Occipital lobe (tissue), 2 donors: Measurements from ENCODE around the gene LCE6A. TPM values are rescaled to one million over a fixed set of nuclear protein-coding genes. Genes with fewer than 3 reads are reported as not detected.
A peak's percentile ranks its signal among the peaks of the same experiment; 100 is the strongest.

ENCODE experiments used
- DNase-seq: peaks from one replicate; lab custom pipeline; 2025; lab: John Stamatoyannopoulos, UW
- total RNA-seq: library from RNA; depleted of rRNA; stranded (reverse); fragments of >200 nt; gene quantifications from one replicate; pipeline ENCODE4 v1.2.3, GENCODE V29; 2014

Gene LCE6A, protein sequence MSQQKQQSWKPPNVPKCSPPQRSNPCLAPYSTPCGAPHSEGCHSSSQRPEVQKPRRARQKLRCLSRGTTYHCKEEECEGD
- not detected for total RNA-seq

DNA sequence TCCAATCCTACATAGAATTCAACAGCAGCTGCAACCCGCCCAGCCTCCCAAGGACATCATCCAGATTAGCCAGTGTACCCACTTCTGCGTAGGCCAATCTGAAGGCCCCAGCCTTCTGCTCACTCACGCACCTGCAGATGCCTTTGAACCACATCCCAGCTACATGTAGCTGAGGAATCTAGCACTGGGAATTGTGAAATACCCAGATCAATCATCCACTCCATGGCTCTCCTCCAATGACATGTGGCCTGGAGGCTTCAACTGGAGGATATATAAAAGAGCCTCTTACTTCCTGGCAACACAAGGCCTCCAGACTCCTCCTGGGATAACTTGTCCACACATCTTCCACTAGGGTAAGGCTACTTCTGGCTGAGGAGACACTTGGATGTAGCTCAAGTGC lies at the start of gene LCE6A:
Gene LCE6A (plus strand): TSS at position 301 of the 400 bp plus-strand sequence. CDS start 665 bp downstream, outside the sequence.
- DNase-seq, result no peak

DNA sequence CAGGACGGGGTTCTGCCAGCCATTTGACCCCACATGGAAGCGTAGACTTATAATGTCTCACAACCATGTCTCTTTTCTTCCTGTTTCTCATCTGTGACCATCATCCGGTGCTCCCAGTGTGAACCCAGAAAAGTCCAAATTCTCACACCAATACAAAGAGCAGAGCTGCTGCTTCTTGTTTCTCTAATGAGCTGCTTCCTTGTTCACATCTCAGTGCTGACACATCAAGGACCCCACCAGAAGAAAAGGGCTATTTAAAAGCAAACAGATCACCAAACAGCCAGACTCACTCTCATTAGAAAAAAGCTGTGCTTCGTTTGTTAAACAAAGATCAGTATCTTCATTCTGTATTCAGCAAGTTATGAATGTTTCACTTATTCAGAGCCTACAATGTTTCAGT lies 47.0 kb upstream of the LCE6A start:
- no peak for DNase-seq

DNA sequence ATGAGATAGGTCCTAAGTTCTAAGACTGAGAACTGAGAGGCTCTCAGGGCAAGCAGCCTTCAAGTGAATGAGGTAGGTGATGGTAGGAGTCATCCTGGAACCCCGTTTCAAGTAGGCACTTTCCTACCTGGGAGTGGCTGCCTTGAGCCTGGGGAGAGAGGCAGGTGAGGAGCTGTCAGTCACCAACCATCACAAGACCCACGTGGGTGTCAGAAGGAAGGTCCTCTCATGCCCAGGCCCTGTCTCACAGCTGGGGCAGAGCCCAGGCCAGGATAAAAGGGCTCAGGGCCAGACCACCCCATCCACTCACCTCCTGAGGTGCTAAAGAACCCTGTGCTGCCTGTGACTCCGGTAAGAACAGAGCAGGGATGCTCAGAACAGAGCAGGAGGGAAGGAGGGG lies 46.2 kb upstream of the LCE6A start, which contains the start of gene LCE1D:
Gene LCE1D (plus strand): TSS at position 301 of the 400 bp plus-strand sequence. CDS start 1,074 bp downstream, outside the sequence.
- DNase-seq, result no peak

DNA sequence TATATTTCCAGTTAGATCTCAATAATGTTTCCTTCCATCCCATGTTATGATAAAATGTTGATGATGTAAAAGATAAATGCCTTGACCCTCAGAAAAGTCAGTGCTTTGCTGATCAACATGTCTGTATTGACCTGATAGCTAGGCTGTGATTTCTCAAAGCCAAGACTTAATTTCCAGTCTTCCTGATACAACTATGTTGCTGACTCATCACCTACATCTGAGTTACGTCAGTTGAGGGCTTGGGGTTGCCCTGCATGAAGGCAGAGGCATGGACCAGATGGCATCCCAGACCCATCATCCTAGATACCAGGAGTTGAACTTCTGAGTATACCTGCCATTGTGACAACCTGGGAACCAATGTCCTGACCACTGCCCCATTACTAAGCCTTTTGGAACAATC lies 41.3 kb upstream of the LCE6A start:
- DNase-seq, result no peak

DNA sequence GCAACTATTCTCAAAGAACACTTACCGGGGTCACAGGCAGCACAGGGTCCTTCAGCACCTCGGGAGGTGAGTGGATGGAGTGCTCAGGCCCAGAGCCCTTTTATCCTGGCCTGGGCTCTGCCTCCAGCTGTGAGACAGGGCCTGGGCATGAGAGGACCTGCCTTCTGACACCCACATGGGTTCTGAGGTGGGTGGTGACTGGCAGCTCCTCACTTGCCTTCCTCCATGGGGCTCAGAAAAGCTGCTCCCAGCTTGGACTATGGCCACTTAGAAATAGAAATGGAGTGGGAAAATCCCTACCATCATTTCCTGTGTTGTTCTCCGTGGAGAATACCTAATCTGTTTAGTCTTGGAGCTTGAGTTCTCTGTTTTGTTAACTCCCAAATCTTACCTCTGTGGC lies 36.1 kb upstream of the LCE6A start, which contains the start of gene LCE1C:
Gene LCE1C (minus strand): TSS at position 76 of the 400 bp plus-strand sequence. CDS start 1,173 bp downstream, outside the sequence.
- DNase-seq, result no peak

DNA sequence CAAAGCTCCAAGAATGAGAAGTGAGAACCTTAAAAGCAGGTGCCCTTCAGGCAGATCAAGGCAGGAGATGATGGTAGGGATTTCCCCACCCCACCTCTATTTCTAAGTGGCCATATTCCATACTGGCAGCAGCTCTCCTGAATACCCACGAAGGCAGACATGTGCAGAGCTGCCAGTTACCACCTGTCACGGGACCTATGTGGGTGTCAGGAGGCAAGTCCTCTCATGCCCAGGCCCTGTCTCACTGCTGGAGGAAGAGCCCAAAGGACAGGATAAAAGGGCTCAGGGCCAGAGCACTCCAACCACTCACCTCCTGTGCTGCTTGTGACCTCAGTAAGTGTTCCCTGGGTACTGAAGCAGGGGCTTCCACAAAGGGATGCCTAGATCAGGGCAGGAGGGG lies 31.6 kb upstream of the LCE6A start:
- DNase-seq, result no peak

DNA sequence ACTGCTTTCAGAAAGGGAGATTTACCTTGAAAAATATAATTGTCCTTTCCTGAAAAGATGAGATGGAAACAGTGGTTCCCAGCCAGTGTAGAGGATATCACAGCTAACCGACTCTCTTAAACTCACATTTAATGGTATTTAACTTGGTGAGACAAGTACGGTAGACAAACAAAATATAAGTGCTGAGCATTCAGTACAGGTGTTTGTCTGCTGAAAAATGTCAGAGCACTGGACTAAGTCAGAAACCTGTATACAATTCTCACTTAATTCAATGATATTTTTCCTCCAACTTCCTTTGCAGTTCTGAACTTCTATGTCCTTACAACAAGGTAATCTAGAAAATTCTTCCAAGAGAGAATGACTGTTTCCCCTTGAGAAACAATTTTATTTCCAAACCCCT lies 31.0 kb upstream of the LCE6A start, which contains the start of gene LCE1B:
Gene LCE1B (plus strand): TSS at position 301 of the 400 bp plus-strand sequence. CDS start 476 bp downstream, outside the sequence.
- no peak for DNase-seq

DNA sequence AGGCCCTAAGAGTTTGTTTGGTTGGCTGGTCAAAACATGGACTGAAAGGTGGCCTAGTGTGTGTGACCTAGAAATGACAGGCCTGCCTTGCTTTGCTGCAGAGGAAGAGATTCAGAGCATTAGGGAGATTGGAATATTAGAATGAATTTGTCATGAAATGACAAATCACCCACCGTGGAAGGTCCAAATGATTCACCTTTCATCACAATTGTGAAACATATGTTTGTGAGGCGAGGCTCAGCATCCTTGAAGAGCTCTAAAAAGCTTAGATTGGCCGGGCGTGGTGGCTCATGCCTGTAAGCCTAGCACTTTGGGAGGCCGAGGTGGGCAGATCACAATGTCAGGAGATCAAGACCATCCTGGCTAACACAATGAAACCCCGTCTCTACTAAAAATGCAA lies 25.3 kb upstream of the LCE6A start:
- no peak for DNase-seq

DNA sequence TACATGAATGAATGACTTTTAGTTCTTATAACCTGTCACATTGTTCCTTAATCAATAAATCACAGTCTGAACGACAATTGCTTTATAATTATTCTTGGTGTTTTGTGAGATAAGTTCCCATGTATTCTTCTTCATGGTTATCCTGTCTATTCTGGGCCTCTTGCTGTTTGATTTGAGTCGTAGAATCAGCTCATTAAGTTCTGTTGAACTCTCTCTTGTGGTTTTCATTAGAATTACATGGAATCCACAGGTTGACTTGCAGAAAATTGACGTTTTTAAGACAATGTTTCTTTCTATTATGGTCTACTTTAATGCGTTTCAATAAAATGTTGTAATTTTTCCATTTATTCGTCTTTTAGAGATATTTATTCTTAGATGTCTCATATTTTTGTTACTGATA lies 19.4 kb upstream of the LCE6A start:
- DNase-seq, result no peak

DNA sequence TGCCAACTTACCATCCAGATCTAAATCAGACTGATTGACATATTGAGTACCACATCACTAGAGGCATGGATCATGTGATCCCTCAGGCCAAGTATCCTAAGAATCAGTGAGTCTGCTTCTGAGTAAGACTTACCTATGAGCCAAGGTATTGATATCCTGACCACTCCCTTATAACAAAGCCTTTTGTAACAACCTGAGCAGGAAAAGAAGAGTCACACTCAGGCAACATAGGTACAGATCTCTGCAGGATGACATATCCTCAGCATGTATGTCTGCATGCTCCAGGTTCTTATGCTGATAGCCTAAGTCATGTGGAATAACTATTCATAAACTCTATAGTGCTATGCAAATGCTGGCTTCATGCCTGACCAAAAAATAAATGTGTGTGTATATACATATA lies 17.7 kb upstream of the LCE6A start:
- no peak for DNase-seq

DNA sequence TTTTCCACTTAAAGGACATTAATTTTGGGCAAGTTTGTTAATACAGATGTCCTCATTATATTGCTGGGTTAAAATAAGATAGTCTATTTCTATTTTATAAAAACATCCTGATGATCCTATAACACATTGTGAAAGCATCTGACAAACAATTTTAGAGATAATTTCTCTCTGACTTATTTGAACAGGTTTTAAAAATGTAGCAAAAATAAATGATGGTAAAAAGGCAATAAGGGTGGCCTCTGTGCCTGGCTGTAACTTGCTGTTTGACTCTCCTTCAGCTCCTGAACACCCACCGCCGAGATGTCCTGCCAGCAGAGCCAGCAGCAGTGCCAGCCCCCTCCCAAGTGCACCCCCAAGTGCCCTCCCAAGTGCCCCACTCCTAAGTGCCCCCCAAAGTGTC lies 15.5 kb upstream of the LCE6A start, which contains the start of gene LCE1A:
Gene LCE1A (plus strand): TSS at position 301 of the 400 bp plus-strand sequence. CDS start 0 bp downstream, at position 301.
- no peak for DNase-seq

DNA sequence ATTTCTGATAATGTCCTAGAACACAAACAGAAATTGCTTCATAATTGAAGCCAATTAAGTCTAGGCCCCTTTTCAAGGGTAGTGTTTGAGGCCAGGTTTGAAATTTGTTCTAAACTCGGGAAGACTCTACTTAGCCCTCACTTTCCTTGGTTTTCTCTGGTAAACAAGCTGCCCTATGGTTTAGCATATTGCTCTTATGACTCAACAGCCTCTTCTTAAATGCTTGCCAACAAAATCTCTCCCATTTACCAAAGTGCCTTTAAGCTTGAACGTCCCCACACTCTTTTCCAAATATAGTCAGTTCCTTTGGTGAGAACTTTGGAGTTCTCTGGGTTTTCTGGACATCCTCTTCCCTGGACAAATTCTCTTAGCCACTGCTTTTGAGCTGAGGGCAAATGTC lies 5.8 kb upstream of the LCE6A start:
- DNase-seq, result no peak

DNA sequence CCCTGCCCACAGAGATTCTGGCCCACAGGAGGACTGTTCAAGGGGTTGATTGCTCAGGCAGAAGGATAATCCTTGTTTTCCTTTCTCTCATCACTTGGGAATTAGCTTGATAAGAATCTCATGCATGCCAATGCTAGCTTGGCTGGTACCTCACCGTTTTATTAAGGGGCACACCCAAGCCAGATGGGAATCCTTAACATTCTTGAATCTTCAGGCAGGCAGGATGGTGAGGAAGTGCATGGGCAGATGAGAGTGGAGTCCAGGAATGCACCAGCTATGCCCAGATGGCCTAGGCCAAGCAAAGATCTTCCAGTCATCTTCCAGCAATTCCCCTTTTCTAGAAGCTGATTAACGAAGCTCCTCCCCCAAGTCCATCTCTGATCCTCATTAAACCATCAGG lies 13.0 kb downstream of the LCE6A start:
- no peak for DNase-seq

DNA sequence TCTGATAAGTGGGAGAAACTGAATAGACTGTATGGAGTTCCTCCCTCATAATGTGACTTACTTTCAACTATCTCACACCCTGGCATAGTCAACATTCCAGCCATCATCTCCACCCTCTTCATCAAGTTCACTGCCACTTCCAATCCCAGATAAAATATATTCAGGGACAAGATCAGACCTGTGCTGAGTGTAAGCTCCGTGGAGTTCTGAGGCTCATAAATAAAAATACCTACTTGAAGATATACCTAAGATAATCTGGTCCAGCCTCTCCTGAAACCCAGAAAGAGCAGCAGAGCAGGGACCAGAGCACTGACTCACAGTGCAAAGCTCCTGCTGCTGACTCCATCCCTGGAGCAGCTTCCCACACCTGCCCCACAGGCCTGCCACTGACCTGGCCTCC lies 15.4 kb downstream of the LCE6A start:
- no peak for DNase-seq

DNA sequence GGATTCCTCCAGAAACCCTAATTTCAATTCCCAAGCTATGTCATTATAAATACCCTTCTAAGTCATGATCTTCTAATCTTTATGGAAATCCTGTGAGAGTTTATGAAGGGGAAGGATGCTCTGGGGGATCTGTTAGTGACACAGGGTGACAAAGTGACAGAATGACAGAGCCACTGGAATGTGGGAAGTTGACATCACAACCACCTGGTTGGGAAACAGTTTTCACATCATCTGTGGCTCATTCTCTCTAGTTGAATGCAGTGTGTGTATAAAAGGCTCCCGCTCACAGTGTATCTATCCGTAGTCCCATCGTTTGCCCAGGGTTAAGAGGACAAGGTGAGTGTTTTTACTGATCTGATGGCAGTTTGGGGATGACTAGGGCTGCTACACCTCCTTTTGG lies 17.0 kb downstream of the LCE6A start, which contains the start of gene LCE7A:
Gene LCE7A (plus strand): TSS at position 301 of the 400 bp plus-strand sequence. CDS start 702 bp downstream, outside the sequence.
- DNase-seq, result no peak

DNA sequence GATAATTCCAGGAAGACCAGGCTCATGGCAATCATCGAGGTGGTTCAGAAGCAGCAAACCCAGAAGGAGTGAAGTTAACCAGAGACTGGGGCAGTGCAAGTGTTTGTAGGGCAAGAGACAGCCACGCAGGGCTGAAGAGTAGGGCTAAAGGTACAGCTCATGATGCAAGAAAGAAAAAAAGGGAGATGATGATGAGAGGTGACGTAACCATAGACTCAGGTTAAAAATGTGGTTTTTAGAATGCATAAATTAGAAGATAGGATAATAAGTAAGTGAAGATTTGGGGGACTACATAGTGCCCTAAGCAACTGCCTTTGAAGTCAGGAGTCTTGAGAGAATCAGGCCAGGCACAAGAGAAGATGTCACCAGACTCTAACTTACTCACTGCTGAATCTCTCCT lies 17.5 kb downstream of the LCE6A start:
- DNase-seq, result no peak

DNA sequence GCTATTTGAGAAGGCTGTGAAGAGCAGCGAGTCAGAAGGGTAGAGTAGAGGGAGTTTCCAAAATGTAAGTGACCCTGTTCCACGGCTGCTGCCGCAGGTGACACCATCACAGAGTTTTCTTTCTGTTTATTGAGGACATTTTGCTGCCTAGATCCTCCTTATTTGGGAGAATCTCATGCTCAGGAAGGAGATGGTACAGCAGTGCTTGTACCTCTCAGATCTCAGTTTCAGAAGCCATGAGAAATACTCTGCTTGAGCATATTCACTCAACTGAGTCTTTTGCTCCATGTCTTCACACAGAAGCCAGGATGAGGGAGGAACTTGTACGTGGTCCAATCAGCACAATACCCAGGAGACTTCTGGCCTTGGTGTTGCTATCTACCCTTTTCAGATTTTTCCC lies 18.7 kb downstream of the LCE6A start:
- no peak for DNase-seq

DNA sequence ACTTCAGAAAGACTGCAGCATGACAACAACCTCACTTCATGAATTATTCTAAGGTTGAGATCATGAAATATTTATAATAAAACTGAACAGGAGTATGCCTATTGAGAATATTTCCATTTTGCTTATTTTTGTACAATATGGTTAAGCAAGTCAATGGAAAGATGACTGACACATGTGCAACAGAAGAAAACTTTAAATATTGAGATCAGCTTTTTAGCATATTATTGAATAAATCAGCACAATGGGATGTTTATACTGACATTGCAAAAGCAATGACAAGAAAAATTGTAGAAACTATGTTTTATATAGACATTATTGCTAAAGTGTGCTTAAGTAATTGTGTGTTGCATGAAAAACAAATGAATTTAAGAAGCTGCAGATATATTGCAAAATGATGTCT lies 21.8 kb downstream of the LCE6A start:
- no peak for DNase-seq

DNA sequence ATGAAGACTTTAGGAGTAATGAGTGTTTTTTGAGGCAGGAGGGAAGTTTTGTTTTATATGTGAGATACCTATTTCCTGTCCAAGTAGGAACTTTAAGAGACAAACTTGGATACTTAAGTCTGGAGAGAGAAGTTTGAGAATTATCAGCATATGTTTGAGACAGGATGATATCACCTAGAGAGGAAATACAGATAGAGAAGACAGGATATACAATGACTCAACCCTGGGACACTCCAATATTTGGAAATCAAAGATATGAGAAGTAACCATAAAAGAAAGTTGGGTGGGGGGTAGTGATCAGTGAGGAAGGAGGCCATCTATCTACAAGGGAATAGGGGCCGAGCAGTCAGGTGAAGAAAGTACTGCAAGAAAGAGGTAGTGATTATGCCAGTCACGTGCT lies 23.7 kb downstream of the LCE6A start:
- DNase-seq, result no peak

DNA sequence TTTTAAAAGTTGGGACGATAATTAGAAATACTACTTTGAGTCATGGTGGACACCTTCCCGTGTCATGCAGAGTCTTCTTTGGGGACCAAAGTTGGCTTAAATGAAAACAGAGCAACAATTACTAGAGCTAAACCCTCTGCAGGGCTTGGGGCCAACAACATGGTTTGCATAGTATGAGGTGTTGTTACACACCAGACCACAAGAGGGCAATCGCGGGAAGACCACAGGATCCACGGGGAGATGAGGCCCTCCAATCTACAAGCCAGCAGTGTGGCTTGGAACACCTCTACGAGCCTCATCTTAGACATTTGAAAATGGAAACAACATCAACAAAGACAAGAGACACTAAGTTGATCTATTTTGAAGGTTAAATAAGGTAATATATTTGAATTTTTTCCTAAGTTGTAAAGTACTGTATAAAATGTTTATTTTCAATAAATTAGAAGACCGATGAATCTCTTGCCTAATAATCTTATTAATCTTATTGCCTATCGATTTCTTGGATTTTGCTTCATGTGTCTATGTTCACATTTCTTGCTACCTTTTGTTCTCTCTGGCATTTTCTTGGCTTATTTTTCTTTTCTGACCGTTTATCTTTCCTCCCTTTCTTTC lies 27.3 kb downstream of the LCE6A start:
- DNase-seq, result peak; percentile 9

DNA sequence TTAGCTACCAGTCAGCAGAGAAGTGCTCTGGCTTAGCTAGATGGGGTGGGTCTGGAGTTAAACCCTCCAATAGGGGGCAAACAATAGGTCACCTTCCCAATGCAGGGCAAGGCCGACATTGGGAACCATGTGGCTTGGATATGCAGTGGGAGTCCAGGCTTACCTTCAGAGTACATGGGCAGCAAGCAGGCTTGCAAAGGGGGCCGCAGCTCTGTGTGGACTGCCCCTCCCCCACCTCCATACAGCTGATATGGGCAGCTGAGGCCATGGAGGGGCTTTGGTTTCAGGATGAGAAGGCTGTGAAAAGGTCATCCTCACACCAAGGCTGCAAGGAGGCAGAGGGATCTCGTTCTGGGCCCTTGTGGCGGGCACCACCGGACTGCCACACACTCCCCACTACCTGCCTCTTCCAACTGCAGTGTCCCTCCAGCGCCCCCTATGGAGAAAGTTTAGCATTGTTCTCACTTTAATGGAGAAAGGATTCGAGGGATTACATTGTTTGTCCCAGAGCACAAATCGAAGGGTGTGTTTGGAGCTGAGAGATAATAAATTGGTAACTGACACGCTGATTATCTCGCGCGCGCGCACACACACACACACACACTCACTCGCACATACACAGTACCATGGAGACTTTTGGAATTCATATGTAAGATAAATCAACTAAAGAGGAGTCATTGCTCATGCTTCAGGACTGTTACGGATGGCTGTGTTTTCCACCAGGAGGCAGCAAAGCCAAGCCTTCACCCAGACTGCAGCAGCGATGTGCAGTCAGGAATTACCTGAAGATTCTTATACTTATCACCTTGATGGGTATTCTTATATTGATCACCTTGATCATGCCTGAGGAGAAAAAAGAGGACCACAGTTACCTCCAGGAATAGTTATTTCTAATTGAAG lies 28.4 kb downstream of the LCE6A start:
- DNase-seq, result no peak

DNA sequence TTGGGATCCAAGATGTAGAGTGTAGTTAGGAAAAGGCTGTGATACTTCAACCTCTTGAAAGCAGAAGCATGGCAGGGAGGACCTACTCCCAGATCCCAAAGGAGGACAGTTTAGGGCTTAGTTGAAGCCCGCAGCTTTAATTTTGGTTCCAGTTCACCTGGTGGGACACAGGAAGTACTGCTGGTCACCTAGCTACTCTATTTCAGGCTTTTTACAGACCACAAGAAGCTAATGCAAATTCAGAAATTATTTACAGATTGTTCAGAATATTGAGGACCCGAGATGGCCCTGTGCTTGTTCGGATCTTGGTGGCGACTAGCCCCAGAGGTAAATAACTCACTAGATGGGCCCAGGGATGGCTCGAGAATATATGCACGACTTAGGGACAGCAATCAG lies 29.1 kb downstream of the LCE6A start:
- no peak for DNase-seq
